Mesenchymal stem cell (in vitro differentiated cells and primary cell): ENCODE results near the gene PARP16.
A peak's percentile ranks its signal among the peaks of the same experiment; 100 is the strongest.

Experiments
- DNase-seq: peaks from one replicate; pipeline ENCODE4 v3.0.0-alpha.2; 2013
- H2AFZ ChIP-seq: one replicate; pipeline ENCODE4 v1.6.1; 2013; ENCODE audit warnings: low read depth, mild to moderate bottlenecking, control low read depth, inconsistent platforms, low read length, moderate library complexity
- H2AK5ac ChIP-seq: 2 replicates; pipeline ENCODE4 v1.6.1; 2013; ENCODE audit warnings: low read length, moderate library complexity, mild to moderate bottlenecking, inconsistent platforms; ENCODE audit not compliant: severe bottlenecking
- H2BK120ac ChIP-seq: one replicate; pipeline ENCODE4 v1.6.1; 2013; ENCODE audit warnings: low read depth, mild to moderate bottlenecking, inconsistent platforms, low read length, moderate library complexity
- H2BK12ac ChIP-seq, 2 experiments: one replicate each; pipeline ENCODE4 v1.6.1; 2013; ENCODE audit warnings: inconsistent platforms in 2 of 2, low read length in 2 of 2, mild to moderate bottlenecking in 2 of 2, moderate library complexity in 2 of 2, control low read depth in 1 of 2
- H2BK15ac ChIP-seq: one replicate; pipeline ENCODE4 v1.6.1; 2013; ENCODE audit warnings: mild to moderate bottlenecking, low read depth, inconsistent platforms; ENCODE audit not compliant: poor library complexity, severe bottlenecking
- H2BK5ac ChIP-seq: 2 replicates; pipeline ENCODE4 v1.6.1; 2013; ENCODE audit warnings: low read depth, mild to moderate bottlenecking, low read length, control low read depth, inconsistent platforms; ENCODE audit not compliant: poor library complexity, severe bottlenecking
- H3K14ac ChIP-seq, 2 experiments: one replicate each; pipeline ENCODE4 v1.6.1; 2013; ENCODE audit warnings: inconsistent platforms in 2 of 2, low read length in 2 of 2, control low read depth in 1 of 2, mild to moderate bottlenecking in 1 of 2, moderate library complexity in 1 of 2
- H3K18ac ChIP-seq, 2 experiments: one replicate each; pipeline ENCODE4 v1.6.1; 2013; ENCODE audit warnings: inconsistent platforms in 2 of 2, low read length in 2 of 2, control low read depth in 1 of 2, low read depth in 1 of 2, mild to moderate bottlenecking in 1 of 2
- H3K23ac ChIP-seq, 2 experiments: one replicate each; pipeline ENCODE4 v1.6.1; 2013; ENCODE audit warnings: inconsistent platforms in 2 of 2, low read length in 2 of 2, mild to moderate bottlenecking in 2 of 2, moderate library complexity in 2 of 2, control low read depth in 1 of 2
- H3K27ac ChIP-seq: 2 replicates; pipeline ENCODE4 v1.5.1; 2013; ENCODE audit warnings: mild to moderate bottlenecking, moderate library complexity, low read length, control low read depth, inconsistent platforms; ENCODE audit not compliant: poor library complexity, severe bottlenecking
- H3K27me3 ChIP-seq, 2 experiments: 2 replicates each; pipeline versions ENCODE4 v1.6.1 to v1.7.0; 2013; ENCODE audit warnings: low read length in 2 of 2, mild to moderate bottlenecking in 2 of 2, moderate library complexity in 2 of 2, control low read depth in 1 of 2, inconsistent platforms in 1 of 2; ENCODE audit not compliant: control insufficient read depth in 1 of 2, insufficient read depth in 1 of 2
- H3K36me3 ChIP-seq, 2 experiments: 2 replicates each; pipeline versions ENCODE4 v1.6.1 to v1.7.0; 2013; ENCODE audit warnings: low read length in 2 of 2, control low read depth in 1 of 2, inconsistent platforms in 1 of 2, low read depth in 1 of 2, mild to moderate bottlenecking in 1 of 2; ENCODE audit not compliant: insufficient read depth in 2 of 2, control insufficient read depth in 1 of 2
- H3K4ac ChIP-seq, 2 experiments: one replicate each; pipeline ENCODE4 v1.6.1; 2013; ENCODE audit warnings: inconsistent platforms in 2 of 2, low read length in 2 of 2, mild to moderate bottlenecking in 2 of 2, moderate library complexity in 2 of 2, control low read depth in 1 of 2, low read depth in 1 of 2
- H3K4me1 ChIP-seq: 2 replicates; pipeline ENCODE4 v1.6.1; 2013; ENCODE audit warnings: low read depth, low read length, control low read depth; ENCODE audit not compliant: control insufficient read depth, insufficient read depth
- H3K4me2 ChIP-seq: 2 replicates; pipeline ENCODE4 v1.6.1; 2013; ENCODE audit warnings: low read length, mild to moderate bottlenecking, inconsistent platforms; ENCODE audit not compliant: poor library complexity, severe bottlenecking
- H3K4me3 ChIP-seq, 2 experiments: 2 replicates each; pipeline versions ENCODE4 v1.5.1 to v1.7.0; 2013; ENCODE audit warnings: low read length in 2 of 2, mild to moderate bottlenecking in 2 of 2, control low read depth in 1 of 2, low read depth in 1 of 2; ENCODE audit not compliant: insufficient read depth in 1 of 2
- H3K79me1 ChIP-seq: replicated peaks from 2 replicates; pipeline ENCODE4 v1.6.1; 2013; ENCODE audit warnings: mild to moderate bottlenecking, control low read depth, low read length, inconsistent platforms; ENCODE audit not compliant: poor library complexity, severe bottlenecking
- H3K9ac ChIP-seq: 2 replicates; pipeline ENCODE4 v1.7.0; 2013; ENCODE audit warnings: mild to moderate bottlenecking, low read length, moderate library complexity
- H3K9me3 ChIP-seq: 2 replicates; pipeline ENCODE4 v1.7.0; 2013; ENCODE audit warnings: mild to moderate bottlenecking, low read length; ENCODE audit not compliant: control insufficient read depth
- H4K8ac ChIP-seq: one replicate; pipeline ENCODE4 v1.6.1; 2013; ENCODE audit warnings: inconsistent platforms, mild to moderate bottlenecking, low read length, moderate library complexity
- H4K91ac ChIP-seq: one replicate; pipeline ENCODE4 v1.6.1; 2013; ENCODE audit warnings: mild to moderate bottlenecking, low read length, inconsistent platforms
- WGBS: methylation state at CpG from one replicate; pipeline ENCODE4 v1.1.7; 2013; ENCODE audit warnings: mixed read lengths; 5-methylcytosine and 5-hydroxymethylcytosine counted together

PARP16 gene

GRCh38 chr15:65333856-65334255 is 47.2 kb upstream of the PARP16 start:
- Histone ChIP-seq H3K18ac (no peak overlapping the region), H3K4me1 (peaks cover 17% of the 10 kb centered on the region), H2BK5ac (no peak overlapping the region), H3K23ac (no peak overlapping the region), H3K36me3 (peaks cover 0 to 5% of the 10 kb centered on the region in 2 experiments), H3K27me3 (peaks cover 47 to 86% of the 10 kb centered on the region in 2 experiments), H3K79me1 (no peaks in the 10 kb centered on the region), H2AK5ac (no peak overlapping the region), H4K91ac (no peak overlapping the region), H3K4me3 (no peak overlapping the region), H2AFZ (no peak overlapping the region), H2BK120ac (no peak overlapping the region), H3K4me2 (no peak overlapping the region), H3K9ac (no peak overlapping the region), H3K14ac (no peak overlapping the region), H2BK12ac (no peak overlapping the region), H3K27ac (no peak overlapping the region), H2BK15ac (peak overlapping the region; percentile 74), H3K4ac (no peak overlapping the region), H3K9me3 (no peaks in the 10 kb centered on the region), H4K8ac (no peak overlapping the region)
- 72% methylated on average over 3 of the region's 5 CpGs for WGBS
- no peak for DNase-seq

- peaks cover 17% of the 10 kb centered on the region for H3K4me1 ChIP-seq
- peaks cover 0 to 7% of the 10 kb centered on the region in 2 experiments for H3K36me3 ChIP-seq
- no peak overlapping the region for H4K91ac ChIP-seq
- H3K27ac ChIP-seq: no peak overlapping the region
- no peak overlapping the region for H2BK120ac ChIP-seq
- no peak overlapping the region for H2BK12ac ChIP-seq
- H3K79me1 ChIP-seq: no peaks in the 10 kb centered on the region
- no peak for DNase-seq
- H3K4me3 ChIP-seq: no peak overlapping the region
- no peak overlapping the region for H4K8ac ChIP-seq
- peaks cover 44 to 82% of the 10 kb centered on the region in 2 experiments for H3K27me3 ChIP-seq
- no peak overlapping the region for H3K4me2 ChIP-seq
- H3K14ac ChIP-seq: no peak overlapping the region
- no peak overlapping the region for H3K23ac ChIP-seq
- 77% methylated on average over 16 of the region's 16 CpGs for WGBS
- no peak overlapping the region for H3K18ac ChIP-seq
- no peaks in the 10 kb centered on the region for H3K9me3 ChIP-seq
- H2AFZ ChIP-seq: no peak overlapping the region
- no peak overlapping the region for H3K4ac ChIP-seq
- H2BK5ac ChIP-seq: no peak overlapping the region
- no peak overlapping the region for H3K9ac ChIP-seq
- H2BK15ac ChIP-seq: peak overlapping the region; percentile 74
- H2AK5ac ChIP-seq: no peak overlapping the region
These were observed 46.6 kb upstream of the PARP16 start for GRCh38 chr15:65333148-65333820.

- Histone ChIP-seq H2BK15ac (no peak overlapping the region), H4K91ac (no peak overlapping the region), H3K9me3 (no peaks in the 10 kb centered on the region), H2BK5ac (no peak overlapping the region), H3K4me1 (peaks cover 17% of the 10 kb centered on the region), H2BK12ac (no peak overlapping the region), H3K23ac (no peak overlapping the region), H3K27ac (no peak overlapping the region), H4K8ac (no peak overlapping the region), H3K27me3 (peaks cover 37 to 79% of the 10 kb centered on the region in 2 experiments), H3K4me2 (no peak overlapping the region), H3K14ac (no peak overlapping the region), H3K18ac (no peak overlapping the region), H2AK5ac (no peak overlapping the region), H3K9ac (no peak overlapping the region), H2BK120ac (no peak overlapping the region), H2AFZ (no peak overlapping the region), H3K79me1 (no peaks in the 10 kb centered on the region), H3K4ac (no peak overlapping the region), H3K36me3 (peaks cover 0 to 7% of the 10 kb centered on the region in 2 experiments), H3K4me3 (no peak overlapping the region)
- 89% methylated on average over 31 of the region's 31 CpGs for WGBS
- no peak for DNase-seq
These were observed 45.9 kb upstream of the PARP16 start for GRCh38 chr15:65332391-65333147.

GRCh38 chr15:65331811-65332210 is 45.1 kb upstream of the PARP16 start:
- H3K9ac ChIP-seq: no peak overlapping the region
- H3K27ac ChIP-seq: no peak overlapping the region
- H2BK12ac ChIP-seq: no peak overlapping the region
- no peak overlapping the region for H3K4ac ChIP-seq
- no peak overlapping the region for H3K18ac ChIP-seq
- H2BK120ac ChIP-seq: no peak overlapping the region
- DNase-seq: no peak
- peaks cover 29 to 72% of the 10 kb centered on the region in 2 experiments for H3K27me3 ChIP-seq
- H2AFZ ChIP-seq: no peak overlapping the region
- H4K8ac ChIP-seq: no peak overlapping the region
- H3K9me3 ChIP-seq: no peaks in the 10 kb centered on the region
- peak overlapping the region in 1 of 2 experiments; percentile 11 for H3K4me3 ChIP-seq
- H4K91ac ChIP-seq: peak overlapping the region; percentile 29
- H3K4me1 ChIP-seq: peaks cover 17% of the 10 kb centered on the region
- H3K79me1 ChIP-seq: no peaks in the 10 kb centered on the region
- no peak overlapping the region for H3K14ac ChIP-seq
- H2BK5ac ChIP-seq: no peak overlapping the region
- H2AK5ac ChIP-seq: no peak overlapping the region
- peak overlapping the region; percentile 45 for H2BK15ac ChIP-seq
- WGBS: 98% methylated on average over 6 of the region's 7 CpGs
- H3K36me3 ChIP-seq: peaks cover 0 to 7% of the 10 kb centered on the region in 2 experiments
- H3K4me2 ChIP-seq: no peak overlapping the region
- no peak overlapping the region for H3K23ac ChIP-seq
